Fibroblast of the aortic adventitia (primary cell): Measurements from ENCODE around the gene PTH2. TPM values are rescaled to one million over a fixed set of nuclear protein-coding genes. Genes with fewer than 3 reads are reported as not detected.

ENCODE experiments used
- DNase-seq: peaks from one replicate; pipeline ENCODE4 v3.0.0-alpha.2; 2010; ENCODE audit warnings: low read depth
- H3K4me3 ChIP-seq: 2 replicates; pipeline ENCODE4 v1.5.1; 2011; ENCODE audit warnings: low read depth, mild to moderate bottlenecking, control low read depth, low read length, moderate library complexity
- total RNA-seq: library from RNA; depleted of rRNA; stranded (reverse); fragments of >200 nt; gene quantifications from 2 replicates; pipeline ENCODE4 v1.2.3, GENCODE V29; 2012; ENCODE audit warnings: low replicate concordance
- TF ChIP-seq, protein P1 (sequence below): IDR thresholded peaks from 2 replicates; pipeline ENCODE4 v1.5.1; 2011; ENCODE audit warnings: mild to moderate bottlenecking, low read length, control low read depth, inconsistent platforms; ENCODE audit not compliant: insufficient read depth

The PTH2 gene
- total RNA-seq, 1 donor = not detected

- TF ChIP-seq, protein P1, sequence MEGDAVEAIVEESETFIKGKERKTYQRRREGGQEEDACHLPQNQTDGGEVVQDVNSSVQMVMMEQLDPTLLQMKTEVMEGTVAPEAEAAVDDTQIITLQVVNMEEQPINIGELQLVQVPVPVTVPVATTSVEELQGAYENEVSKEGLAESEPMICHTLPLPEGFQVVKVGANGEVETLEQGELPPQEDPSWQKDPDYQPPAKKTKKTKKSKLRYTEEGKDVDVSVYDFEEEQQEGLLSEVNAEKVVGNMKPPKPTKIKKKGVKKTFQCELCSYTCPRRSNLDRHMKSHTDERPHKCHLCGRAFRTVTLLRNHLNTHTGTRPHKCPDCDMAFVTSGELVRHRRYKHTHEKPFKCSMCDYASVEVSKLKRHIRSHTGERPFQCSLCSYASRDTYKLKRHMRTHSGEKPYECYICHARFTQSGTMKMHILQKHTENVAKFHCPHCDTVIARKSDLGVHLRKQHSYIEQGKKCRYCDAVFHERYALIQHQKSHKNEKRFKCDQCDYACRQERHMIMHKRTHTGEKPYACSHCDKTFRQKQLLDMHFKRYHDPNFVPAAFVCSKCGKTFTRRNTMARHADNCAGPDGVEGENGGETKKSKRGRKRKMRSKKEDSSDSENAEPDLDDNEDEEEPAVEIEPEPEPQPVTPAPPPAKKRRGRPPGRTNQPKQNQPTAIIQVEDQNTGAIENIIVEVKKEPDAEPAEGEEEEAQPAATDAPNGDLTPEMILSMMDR = no peak
- no peak overlapping the region for H3K4me3 ChIP-seq
- DNase-seq = no peak
These were observed 9.9 kb downstream of the PTH2 start for GRCh38 chr19:49413348-49413747.

DNA sequence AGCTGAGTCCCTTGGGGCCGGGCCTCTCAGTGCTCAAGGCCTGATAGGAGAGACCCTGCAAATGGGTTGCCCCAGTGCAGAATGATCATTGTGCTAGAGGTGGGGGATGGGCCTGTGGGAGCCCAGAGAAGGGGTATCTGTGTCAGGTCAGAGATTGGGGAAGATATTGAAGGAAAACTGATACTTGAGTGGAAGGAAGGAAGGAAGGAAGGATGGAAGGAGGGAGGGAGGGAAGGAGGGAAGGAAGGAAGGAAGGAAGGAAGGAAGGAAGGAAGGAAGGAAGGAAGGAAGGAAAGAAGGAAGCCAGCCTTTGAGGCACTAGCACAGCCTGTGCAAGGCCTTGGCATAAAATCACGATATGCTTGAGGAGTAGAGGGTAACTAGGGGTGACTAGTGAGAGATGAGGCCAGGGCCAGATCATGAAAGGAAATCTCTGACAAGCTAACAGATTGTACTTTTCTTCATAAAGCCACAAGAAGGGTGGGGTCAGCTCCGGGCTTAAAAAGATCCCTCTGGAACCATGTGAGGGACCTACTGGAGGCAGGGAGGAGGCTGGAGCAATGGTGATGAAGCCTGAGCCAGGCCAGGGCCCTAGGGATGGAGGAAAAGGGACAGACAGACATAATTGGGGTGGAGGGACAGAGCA lies 11.4 kb downstream of the PTH2 start:
- H3K4me3 ChIP-seq = no peak overlapping the region
- no peak for DNase-seq
- TF ChIP-seq, protein P1 = no peak

DNA sequence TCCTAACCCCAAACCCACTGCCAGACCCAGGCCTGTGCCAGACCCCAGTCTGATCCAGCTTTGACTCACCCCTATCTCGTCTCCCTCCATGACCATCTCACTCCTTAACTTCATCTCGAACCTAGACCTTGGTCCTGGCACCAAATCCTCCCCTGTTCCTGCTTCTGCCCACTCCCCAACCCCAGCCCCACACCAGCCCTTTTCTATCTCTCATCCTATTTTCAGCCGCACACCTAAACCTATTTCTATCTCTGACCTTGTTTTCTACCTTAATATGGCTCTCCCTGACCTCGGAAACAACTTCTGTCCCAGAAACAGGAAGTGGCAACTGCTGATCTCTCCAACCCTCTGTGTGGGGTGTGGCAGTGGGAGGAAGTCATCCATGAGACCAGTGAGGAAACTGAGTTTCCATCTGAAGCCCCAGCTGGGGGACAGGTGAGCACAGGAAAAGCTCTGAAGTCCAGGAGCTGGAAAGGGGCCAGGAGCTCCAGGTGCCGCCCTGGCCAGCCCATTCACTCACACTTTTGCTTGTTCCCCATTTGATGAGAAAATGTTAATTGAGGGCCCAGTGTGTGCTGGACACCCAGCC lies 13.7 kb downstream of the PTH2 start:
- TF ChIP-seq, protein P1 = no peak
- no peak for DNase-seq
- H3K4me3 ChIP-seq = no peak overlapping the region

DNA sequence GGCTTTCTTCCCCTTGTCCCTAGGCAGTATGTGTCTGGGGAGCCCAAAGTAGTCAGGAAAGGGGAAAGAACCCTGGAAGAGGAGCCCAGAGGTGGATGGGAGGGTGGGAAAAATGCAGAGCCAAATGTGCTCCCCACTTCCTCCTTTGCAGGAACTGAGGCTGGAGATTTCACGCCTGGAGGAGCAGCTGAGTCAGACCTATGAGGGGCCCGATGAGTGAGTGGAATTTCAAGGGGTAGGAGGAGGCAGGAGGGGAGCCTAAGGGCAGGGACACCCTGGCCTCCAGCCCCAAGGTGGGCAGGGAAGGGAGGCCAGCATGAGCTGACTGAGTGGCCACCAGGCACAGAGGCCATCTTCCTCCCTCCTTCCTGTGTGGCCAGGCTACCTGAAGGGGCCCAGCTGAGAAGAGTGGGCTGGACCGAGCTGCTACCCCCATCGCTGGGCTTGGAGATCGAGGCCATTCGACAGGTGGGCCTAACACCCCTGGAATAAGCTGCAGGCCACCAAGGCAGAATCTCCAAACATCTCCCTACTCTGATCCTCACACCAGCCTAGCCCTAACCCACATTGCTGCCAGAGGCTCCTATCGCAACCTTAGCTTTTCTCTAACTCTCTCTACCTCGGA lies 14.3 kb downstream of the PTH2 start:
- DNase-seq = no peak

GRCh38 chr19:49407482-49408015 lies 15.7 kb downstream of the PTH2 start:
- no peak overlapping the region for H3K4me3 ChIP-seq
- DNase-seq = no peak
- TF ChIP-seq, protein P1 = no peak

More for the DNA sequence above, 14.3 kb downstream of the PTH2 start:
- TF ChIP-seq, protein P1 = no peak
- no peak overlapping the region for H3K4me3 ChIP-seq

- DNase-seq = no peak
- TF ChIP-seq, protein P1 = no peak
- H3K4me3 ChIP-seq = no peak overlapping the region
These were observed 16.2 kb downstream of the PTH2 start for GRCh38 chr19:49407079-49407478.
